GM11168 (cell line): ENCODE measurements around the gene HIF1A.

ENCODE experiments used
- in situ Hi-C: fragments of 300-500 bp; cut with MboI; formaldehyde crosslinking; loops from one replicate; pipeline ENCODE4 v1.12.0; 2022; ENCODE audit warnings: low sequenced_read_pairs; ENCODE audit not compliant: unreplicated experiment

The HIF1A gene

GRCh38 chr14:61765225-61765943, 70.1 kb downstream of the HIF1A start:
- in situ Hi-C loops: no loop called here

GRCh38 chr14:61766151-61766550, 70.8 kb downstream of the HIF1A start:
- in situ Hi-C loops: no loop called here

- in situ Hi-C loops: no loop called here
These were observed 72.9 kb downstream of the HIF1A start for GRCh38 chr14:61768240-61768639.

GRCh38 chr14:61769893-61770292, 74.6 kb downstream of the HIF1A start:
- in situ Hi-C loops: no loop called here

GRCh38 chr14:61774861-61775260, 79.5 kb downstream of the HIF1A start:
- in situ Hi-C loops: no loop called here

- in situ Hi-C loops: no loop called here
These were observed 84.8 kb downstream of the HIF1A start for GRCh38 chr14:61780125-61780524.

GRCh38 chr14:61797309-61797708, 102.0 kb downstream of the HIF1A start:
- in situ Hi-C loops: no loop called here
